T-helper 17 cell (primary cell): Measurements from ENCODE around the gene SUN2. TPM values are rescaled to one million over a fixed set of nuclear protein-coding genes. Genes with fewer than 3 reads are reported as not detected.
"Not testable (repeated sequence)": the region's sequence is repeated elsewhere in the genome, so short reads cannot be mapped to it uniquely, and the experiment has no call there.

Source experiments
- ATAC-seq: fragments of 150-1000 bp; cut with Tn5 transposase; 2 replicates; pipeline ENCODE4 v1.10.0; 2021; ENCODE audit warnings: mild to moderate bottlenecking, moderate library complexity
- DNase-seq, 3 donors: peaks; one replicate each; pipeline versions ENCODE4 v3.0.0 to v3.0.0-alpha.2; 2020 to 2021
- H3K9me3 ChIP-seq: one replicate; pipeline ENCODE4 v1.7.0; 2013; ENCODE audit warnings: low read length, mild to moderate bottlenecking; ENCODE audit not compliant: control insufficient read depth, poor library complexity, severe bottlenecking
- H3K27ac Mint-ChIP-seq: one replicate; pipeline ENCODE4 v1.8.0; 2022; ENCODE audit warnings: mild to moderate bottlenecking, moderate library complexity, mixed read lengths
- H3K27me3 Mint-ChIP-seq: one replicate; pipeline ENCODE4 v1.8.0; 2022; ENCODE audit warnings: mixed read lengths
- H3K36me3 Mint-ChIP-seq: one replicate; pipeline ENCODE4 v1.8.0; 2022; ENCODE audit warnings: low read depth, mixed read lengths
- H3K4me1 Mint-ChIP-seq: one replicate; pipeline ENCODE4 v1.8.0; 2022; ENCODE audit warnings: mild to moderate bottlenecking, mixed read lengths
- H3K4me3 Mint-ChIP-seq: one replicate; pipeline ENCODE4 v1.8.0; 2022; ENCODE audit warnings: mild to moderate bottlenecking, moderate library complexity, mixed read lengths
- total RNA-seq, 4 donors: library from RNA in 2 of 4; stranded (reverse) in 2 of 4; gene quantifications; one replicate each; pipeline ENCODE4 v1.2.3 and lab custom pipeline; 2022 to 2026

Gene SUN2, protein sequence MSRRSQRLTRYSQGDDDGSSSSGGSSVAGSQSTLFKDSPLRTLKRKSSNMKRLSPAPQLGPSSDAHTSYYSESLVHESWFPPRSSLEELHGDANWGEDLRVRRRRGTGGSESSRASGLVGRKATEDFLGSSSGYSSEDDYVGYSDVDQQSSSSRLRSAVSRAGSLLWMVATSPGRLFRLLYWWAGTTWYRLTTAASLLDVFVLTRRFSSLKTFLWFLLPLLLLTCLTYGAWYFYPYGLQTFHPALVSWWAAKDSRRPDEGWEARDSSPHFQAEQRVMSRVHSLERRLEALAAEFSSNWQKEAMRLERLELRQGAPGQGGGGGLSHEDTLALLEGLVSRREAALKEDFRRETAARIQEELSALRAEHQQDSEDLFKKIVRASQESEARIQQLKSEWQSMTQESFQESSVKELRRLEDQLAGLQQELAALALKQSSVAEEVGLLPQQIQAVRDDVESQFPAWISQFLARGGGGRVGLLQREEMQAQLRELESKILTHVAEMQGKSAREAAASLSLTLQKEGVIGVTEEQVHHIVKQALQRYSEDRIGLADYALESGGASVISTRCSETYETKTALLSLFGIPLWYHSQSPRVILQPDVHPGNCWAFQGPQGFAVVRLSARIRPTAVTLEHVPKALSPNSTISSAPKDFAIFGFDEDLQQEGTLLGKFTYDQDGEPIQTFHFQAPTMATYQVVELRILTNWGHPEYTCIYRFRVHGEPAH
- total RNA-seq: 100 to 1,000 TPM; 426 to 485 TPM
- 736 to 894 reads per million in 2 donors for total RNA-seq (lab: John Stamatoyannopoulos, UW)

DNA sequence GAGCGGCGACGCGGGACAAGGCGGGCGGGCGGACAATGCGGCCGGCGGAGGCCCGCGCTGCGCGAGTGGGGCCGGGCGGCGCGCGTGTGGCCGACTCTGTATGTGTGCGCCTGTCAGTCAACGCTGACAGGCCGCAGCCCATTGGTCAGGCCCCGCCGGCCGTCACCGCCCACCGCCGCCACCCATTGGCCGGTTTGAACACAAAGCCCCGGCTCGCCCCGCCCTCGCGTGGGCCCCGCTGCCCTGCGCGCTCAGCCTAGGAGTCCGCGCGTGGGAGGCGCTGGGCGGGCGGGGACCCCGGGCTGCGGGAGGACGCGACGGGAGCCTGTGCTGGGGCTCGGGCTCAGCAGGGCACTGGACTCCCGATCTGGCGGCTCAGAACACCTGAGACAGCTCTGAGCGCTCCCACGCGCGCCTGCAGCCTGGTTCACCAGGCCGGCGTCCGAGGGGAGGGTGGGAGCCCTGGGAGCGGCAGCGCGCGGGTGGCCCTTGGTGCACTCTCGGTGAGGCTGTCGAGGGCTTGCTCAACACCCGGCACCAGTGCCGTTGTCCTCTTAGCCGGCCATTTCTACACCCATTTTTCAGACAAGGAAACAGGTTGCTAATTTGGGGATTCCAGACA, at the start of gene SUN2:
Gene SUN2, minus strand, starts transcription at position 88 of the 622 bp plus-strand sequence. CDS start 3,370 bp downstream, outside the sequence.
- Mint-ChIP-seq H3K4me1 (peaks cover 54% of the 10 kb centered on the region), H3K4me3 (peak within 1 kb of the TSS; percentile 100), H3K27ac (peak within 1 kb of the TSS; percentile 98), H3K27me3 (no peaks in the 10 kb centered on the region), H3K36me3 (peaks cover 7% of the 10 kb centered on the region)
- H3K9me3 ChIP-seq: no peaks in the 10 kb centered on the region
- ATAC-seq (peak; percentile 80), DNase-seq (peak; percentile 91 to 93 (median 93))

DNA sequence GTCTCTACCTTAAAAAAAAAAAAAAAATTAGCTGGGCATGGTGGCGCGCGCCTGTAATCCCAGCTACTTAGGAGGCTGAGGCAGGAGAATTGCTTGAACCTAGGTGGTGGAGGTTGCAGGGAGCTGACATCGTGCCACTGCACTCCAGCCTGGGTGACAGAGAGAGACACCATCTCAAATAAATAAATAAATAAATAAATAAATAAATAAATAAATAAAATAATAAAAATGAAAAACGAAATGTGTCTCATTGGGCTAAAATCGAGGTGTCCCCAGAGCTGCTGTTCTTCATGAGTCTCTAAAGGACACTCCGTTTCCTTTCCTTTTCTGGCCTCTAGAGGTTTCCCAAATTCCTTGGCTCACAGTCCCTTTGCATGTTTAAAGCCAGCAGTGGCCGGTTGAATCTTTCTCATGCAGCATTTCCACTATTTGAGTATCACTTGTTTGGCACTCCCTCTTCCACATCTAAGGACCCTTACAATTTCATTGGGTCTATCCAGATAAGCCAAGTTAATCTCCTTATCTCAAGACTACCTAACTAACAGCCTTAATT, 49.3 kb upstream of the SUN2 start:
- ATAC-seq, DNase-seq, H3K36me3 Mint-ChIP-seq, H3K9me3 ChIP-seq, H3K27ac Mint-ChIP-seq, H3K4me3 Mint-ChIP-seq: not testable (repeated sequence)
- Mint-ChIP-seq H3K27me3 (peaks cover 20% of the 10 kb centered on the region), H3K4me1 (peaks cover 10% of the 10 kb centered on the region)

DNA sequence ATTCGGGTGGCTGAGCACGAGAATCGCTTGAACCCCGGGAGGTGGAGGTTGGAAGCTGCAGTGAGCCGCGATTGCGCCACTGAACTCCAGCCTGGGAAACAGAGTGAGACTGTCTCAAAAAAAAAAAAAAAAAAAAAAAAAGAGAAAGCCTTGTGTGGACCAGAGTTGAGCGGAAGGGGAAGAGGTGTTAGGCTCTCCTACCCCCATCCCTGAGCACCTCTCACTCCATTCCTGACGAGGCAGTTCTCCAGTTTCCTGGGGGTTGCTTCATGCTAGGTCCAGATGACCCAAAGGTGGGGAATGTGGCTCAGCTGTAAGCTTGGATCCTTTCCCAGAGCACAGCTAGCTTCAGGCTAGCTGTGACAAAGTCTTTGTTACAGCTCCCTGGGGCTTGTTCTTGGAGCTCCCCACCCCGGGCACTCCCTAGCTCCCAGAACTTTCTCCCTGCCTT, 46.9 kb upstream of the SUN2 start:
- Mint-ChIP-seq H3K4me3 (no peak overlapping the region), H3K27ac (no peak overlapping the region), H3K4me1 (peaks cover 13% of the 10 kb centered on the region), H3K36me3 (peaks cover 9% of the 10 kb centered on the region), H3K27me3 (peaks cover 27% of the 10 kb centered on the region)
- ATAC-seq (no peak), DNase-seq (no peak)
- H3K9me3 ChIP-seq: no peaks in the 10 kb centered on the region

DNA sequence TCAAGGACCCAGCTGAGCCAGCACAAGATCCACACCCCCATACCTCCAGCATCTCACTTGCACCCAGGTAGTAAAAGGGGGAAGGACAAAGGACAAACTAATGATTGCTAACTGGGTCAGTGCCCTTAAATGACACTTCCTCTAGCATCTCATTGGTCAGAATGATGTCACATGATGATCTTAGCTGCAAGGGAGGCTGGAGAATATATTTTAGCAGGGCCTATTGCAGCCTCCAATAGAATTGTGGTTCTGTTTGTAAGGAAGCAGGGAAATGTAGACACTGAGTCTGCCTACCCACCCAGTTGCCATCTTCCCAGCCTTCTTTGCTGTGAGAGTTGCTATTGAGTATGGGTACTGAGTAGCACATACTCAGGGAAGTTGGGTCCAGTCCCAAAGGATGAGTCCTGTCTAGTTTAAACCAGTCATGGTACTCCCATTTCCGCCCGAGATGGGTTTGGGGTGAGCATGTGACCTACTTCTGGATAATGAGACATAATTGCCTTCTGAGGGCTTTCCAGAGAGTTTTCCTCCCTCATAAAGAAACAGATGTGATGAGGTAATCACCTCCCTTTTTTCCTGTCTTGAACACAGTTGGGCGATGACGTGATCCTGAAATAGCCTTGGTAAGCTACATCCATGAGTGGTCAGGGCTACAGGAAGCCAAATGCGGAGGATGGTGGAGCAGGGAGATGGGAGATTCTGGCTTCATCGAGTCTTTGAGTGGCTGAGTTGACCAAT, 43.6 kb upstream of the SUN2 start:
- Mint-ChIP-seq H3K27me3 (peaks cover 47% of the 10 kb centered on the region), H3K4me3 (no peak overlapping the region), H3K27ac (no peak overlapping the region), H3K4me1 (peaks cover 11% of the 10 kb centered on the region), H3K36me3 (peaks cover 11% of the 10 kb centered on the region)
- no peaks in the 10 kb centered on the region for H3K9me3 ChIP-seq
- ATAC-seq: no peak
- DNase-seq: no peak

DNA sequence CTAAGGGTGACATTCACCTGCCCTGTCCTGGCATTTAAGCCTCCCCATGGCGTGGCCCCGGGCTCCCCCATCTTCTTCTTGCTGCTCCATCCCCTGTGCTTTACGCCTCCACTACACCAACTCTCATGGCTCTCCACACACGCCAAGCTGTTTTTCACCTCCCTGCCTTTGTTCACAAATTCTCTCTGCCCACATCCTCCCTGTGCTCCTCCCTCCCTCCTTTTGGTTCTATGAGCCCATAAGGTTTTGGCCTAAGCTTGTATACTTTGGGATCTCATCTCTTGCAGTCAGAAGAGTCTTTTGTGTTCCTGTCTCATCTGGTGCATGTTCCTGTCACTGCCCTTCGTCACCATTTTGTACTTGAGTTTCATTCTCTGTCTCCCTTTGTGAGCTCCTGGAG, 42.7 kb upstream of the SUN2 start:
- peaks cover 8% of the 10 kb centered on the region for H3K4me1 Mint-ChIP-seq
- H3K4me3 Mint-ChIP-seq: no peak overlapping the region
- no peak overlapping the region for H3K27ac Mint-ChIP-seq
- DNase-seq: no peak
- H3K27me3 Mint-ChIP-seq: peaks cover 47% of the 10 kb centered on the region
- no peak for ATAC-seq
- no peaks in the 10 kb centered on the region for H3K9me3 ChIP-seq
- peaks cover 11% of the 10 kb centered on the region for H3K36me3 Mint-ChIP-seq

DNA sequence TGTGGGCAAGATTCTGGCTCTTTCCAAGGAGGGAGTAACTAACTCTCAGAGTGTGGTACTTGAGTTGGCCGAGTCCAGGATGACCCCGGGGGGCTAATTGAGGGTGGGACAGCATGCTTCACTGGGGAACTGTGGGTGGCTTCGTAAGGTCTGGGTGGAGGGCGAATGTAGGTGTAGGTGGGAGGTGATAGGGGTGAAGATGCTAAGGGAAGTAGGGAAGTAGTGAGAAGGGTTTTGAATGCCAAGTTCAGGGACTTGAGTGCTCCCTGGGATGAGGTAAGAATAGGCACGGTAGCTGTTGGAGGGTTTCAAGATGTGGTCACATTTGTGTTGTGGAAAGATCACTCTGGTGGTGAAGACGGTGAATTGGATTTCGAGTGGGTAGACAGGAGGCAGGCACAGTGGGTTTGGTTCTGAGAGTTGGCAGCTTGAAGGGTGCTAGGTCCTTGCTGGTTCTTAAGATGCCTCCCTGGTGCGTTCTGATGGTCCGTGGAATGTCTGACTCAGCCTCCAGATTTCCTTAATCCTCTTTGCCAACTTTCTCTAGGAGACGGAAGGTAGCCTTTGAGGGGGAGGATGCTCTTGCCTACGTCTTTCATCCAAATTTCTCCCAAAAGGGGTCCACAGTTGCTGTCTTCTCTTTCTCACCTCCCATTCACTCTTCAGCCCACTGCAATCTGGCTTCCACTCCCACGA, 40.6 kb upstream of the SUN2 start:
- H3K27ac Mint-ChIP-seq: no peak overlapping the region
- peaks cover 11% of the 10 kb centered on the region for H3K36me3 Mint-ChIP-seq
- H3K27me3 Mint-ChIP-seq: peaks cover 39% of the 10 kb centered on the region
- H3K4me3 Mint-ChIP-seq: no peak overlapping the region
- no peaks in the 10 kb centered on the region for H3K9me3 ChIP-seq
- ATAC-seq: no peak
- peaks cover 13% of the 10 kb centered on the region for H3K4me1 Mint-ChIP-seq
- DNase-seq: no peak

DNA sequence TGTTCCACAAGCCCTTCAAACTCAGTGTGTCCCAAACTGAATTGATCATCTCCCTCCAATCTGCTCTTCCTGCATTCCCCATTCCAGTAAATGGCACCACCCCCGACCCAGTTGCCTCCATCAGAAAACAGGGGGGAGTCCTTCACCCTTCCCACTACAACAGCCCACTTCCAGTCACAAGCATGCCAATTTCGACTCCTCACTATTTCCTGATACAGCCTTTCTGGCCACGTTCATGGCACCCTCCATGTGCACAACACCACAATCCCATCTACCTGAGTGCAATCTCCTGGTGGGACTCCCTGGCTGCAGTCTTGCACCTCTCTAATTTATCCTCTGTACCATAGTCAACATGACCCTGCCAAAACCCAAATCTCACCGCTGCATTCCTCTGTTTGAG, 39.8 kb upstream of the SUN2 start:
- peaks cover 32% of the 10 kb centered on the region for H3K27me3 Mint-ChIP-seq
- no peak overlapping the region for H3K4me3 Mint-ChIP-seq
- no peak overlapping the region for H3K27ac Mint-ChIP-seq
- DNase-seq (no peak), ATAC-seq (no peak)
- H3K9me3 ChIP-seq: no peaks in the 10 kb centered on the region
- peaks cover 6% of the 10 kb centered on the region for H3K36me3 Mint-ChIP-seq
- H3K4me1 Mint-ChIP-seq: peaks cover 8% of the 10 kb centered on the region

DNA sequence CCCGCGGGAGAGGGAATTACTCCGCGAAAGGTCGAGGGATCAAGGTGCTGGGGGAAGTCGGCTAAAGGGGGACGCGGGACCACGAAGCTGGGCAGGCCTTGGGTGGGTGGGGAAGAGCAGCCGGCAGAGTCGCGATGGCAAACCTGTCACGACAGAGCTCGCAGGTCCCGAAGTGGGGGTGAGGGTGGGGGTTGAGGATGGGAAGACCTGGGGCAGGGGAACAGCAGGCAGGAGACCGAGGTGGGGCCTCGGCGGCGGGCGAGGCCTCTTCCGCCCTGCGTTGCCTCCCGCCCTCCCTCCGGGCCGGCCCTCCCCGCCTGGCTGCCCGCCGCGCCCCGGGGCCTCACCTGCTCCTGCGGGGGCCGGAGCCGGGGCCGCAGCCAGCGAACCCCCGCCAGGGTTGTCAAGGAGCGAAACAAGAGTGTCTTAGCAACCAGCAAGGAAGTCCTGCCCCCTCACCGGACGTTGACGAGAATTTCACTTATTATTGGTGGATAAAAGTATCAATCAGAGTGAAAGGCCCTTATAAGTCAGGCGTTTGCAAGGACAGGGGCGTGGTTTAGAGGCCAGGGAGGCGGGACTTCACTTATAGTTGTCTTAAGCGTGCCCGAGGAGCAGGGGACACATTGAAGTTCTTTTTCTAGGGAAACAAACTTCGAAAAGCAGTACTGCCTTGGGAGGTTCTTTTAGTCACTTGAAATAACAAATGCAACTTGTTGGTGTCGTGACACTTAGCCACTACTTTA, 38.1 kb upstream of the SUN2 start, which contains the start of gene DNAL4:
Gene DNAL4, minus strand, starts transcription at position 423 of the 746 bp plus-strand sequence. CDS start 11,412 bp downstream, outside the sequence.
- H3K27me3 Mint-ChIP-seq: peaks cover 32% of the 10 kb centered on the region
- H3K4me1 Mint-ChIP-seq: peaks cover 8% of the 10 kb centered on the region
- no peaks in the 10 kb centered on the region for H3K9me3 ChIP-seq
- peak within 1 kb of the TSS; percentile 94 for H3K4me3 Mint-ChIP-seq
- peaks cover 6% of the 10 kb centered on the region for H3K36me3 Mint-ChIP-seq
- peak within 1 kb of the TSS; percentile 90 for H3K27ac Mint-ChIP-seq
- peak; percentile 72 to 83 (median 80) for DNase-seq
- ATAC-seq: peak; percentile 99

DNA sequence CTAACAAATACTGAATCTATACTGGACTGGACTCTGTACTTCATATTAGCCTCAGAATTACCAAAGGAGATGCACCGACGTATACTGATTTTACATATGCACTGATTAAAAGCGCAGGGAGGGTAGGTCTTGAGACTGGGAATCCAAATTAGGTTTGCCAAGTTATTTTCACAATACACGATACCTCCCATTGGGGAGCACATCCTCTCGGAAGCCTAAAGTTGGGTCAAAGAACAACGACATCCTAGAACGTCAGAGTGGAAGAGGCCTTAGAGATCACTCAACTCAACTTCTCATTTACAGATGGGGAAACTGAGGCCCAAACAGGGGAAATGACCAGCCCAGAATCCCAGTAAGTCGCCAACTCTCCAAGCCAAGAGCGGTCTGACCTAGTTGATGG, 37.5 kb upstream of the SUN2 start:
- H3K4me1 Mint-ChIP-seq: peaks cover 6% of the 10 kb centered on the region
- peak overlapping the region; percentile 90 for H3K27ac Mint-ChIP-seq
- H3K36me3 Mint-ChIP-seq: peaks cover 2% of the 10 kb centered on the region
- no peaks in the 10 kb centered on the region for H3K9me3 ChIP-seq
- DNase-seq: no peak
- peak overlapping the region; percentile 94 for H3K4me3 Mint-ChIP-seq
- ATAC-seq: no peak
- peaks cover 26% of the 10 kb centered on the region for H3K27me3 Mint-ChIP-seq

DNA sequence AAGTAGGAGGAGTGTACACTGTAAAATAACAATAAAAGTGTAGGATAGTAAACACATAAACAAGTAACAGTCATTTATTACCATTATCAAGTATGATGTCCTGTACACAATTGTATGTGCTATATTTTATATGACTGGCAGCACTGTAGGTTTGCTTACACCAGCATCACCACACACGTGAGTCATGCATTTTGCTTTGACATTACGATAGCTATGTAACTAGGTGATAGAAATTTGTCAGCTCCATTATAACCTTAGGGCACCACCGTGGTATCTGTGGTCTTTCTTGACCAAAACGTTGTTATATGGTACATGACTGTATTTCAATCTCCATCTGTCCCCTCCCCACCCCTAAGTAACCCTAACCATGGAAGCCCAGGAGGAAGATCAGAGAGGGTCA, 37.0 kb upstream of the SUN2 start:
- no peaks in the 10 kb centered on the region for H3K9me3 ChIP-seq
- Mint-ChIP-seq H3K27me3 (peaks cover 21% of the 10 kb centered on the region), H3K27ac (peak overlapping the region; percentile 90), H3K4me1 (peaks cover 6% of the 10 kb centered on the region), H3K4me3 (peak overlapping the region; percentile 94), H3K36me3 (peaks cover 2% of the 10 kb centered on the region)
- ATAC-seq (no peak), DNase-seq (no peak)

DNA sequence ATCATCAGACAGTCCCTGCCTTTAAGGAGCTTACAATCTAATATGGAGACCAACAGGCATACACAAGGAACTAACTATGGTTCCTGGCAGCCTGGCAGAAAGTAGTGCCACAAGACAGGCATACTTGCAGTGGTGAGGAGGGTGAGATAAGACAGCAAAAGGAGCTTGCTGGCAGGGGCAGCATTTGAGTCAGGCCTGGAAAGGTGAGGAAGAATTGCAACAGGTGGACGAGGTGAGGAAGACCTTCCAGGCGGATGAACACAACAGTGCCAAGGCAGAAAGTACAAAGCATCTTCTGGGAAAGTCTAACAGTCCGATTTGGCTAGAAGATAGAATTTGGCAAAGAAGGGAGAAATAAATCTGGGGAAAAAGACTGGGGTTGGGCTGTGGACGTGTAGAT, 33.8 kb upstream of the SUN2 start:
- H3K27ac Mint-ChIP-seq: no peak overlapping the region
- H3K4me3 Mint-ChIP-seq: no peak overlapping the region
- ATAC-seq: no peak
- H3K4me1 Mint-ChIP-seq: peaks cover 6% of the 10 kb centered on the region
- no peaks in the 10 kb centered on the region for H3K27me3 Mint-ChIP-seq
- H3K36me3 Mint-ChIP-seq: no peaks in the 10 kb centered on the region
- H3K9me3 ChIP-seq: no peaks in the 10 kb centered on the region
- DNase-seq: no peak
